Fibroblast of the aortic adventitia (primary cell): ENCODE results near the gene CFAP251. TPM values are rescaled to one million over a fixed set of nuclear protein-coding genes. Genes with fewer than 3 reads are reported as not detected.

Source experiments
- DNase-seq: peaks from one replicate; pipeline ENCODE4 v3.0.0-alpha.2; 2010; ENCODE audit warnings: low read depth
- H3K4me3 ChIP-seq: 2 replicates; pipeline ENCODE4 v1.5.1; 2011; ENCODE audit warnings: low read depth, mild to moderate bottlenecking, control low read depth, low read length, moderate library complexity
- total RNA-seq: library from RNA; depleted of rRNA; stranded (reverse); fragments of >200 nt; gene quantifications from 2 replicates; pipeline ENCODE4 v1.2.3, GENCODE V29; 2012; ENCODE audit warnings: low replicate concordance
- TF ChIP-seq, protein P1 (sequence below): IDR thresholded peaks from 2 replicates; pipeline ENCODE4 v1.5.1; 2011; ENCODE audit warnings: mild to moderate bottlenecking, low read length, control low read depth, inconsistent platforms; ENCODE audit not compliant: insufficient read depth

CFAP251 gene
- total RNA-seq, 1 donor, result 8.8 TPM

GRCh38 chr12:121932914-121933521 lies 14.6 kb downstream of the CFAP251 start:
- DNase-seq, result no peak
- TF ChIP-seq, protein P1, sequence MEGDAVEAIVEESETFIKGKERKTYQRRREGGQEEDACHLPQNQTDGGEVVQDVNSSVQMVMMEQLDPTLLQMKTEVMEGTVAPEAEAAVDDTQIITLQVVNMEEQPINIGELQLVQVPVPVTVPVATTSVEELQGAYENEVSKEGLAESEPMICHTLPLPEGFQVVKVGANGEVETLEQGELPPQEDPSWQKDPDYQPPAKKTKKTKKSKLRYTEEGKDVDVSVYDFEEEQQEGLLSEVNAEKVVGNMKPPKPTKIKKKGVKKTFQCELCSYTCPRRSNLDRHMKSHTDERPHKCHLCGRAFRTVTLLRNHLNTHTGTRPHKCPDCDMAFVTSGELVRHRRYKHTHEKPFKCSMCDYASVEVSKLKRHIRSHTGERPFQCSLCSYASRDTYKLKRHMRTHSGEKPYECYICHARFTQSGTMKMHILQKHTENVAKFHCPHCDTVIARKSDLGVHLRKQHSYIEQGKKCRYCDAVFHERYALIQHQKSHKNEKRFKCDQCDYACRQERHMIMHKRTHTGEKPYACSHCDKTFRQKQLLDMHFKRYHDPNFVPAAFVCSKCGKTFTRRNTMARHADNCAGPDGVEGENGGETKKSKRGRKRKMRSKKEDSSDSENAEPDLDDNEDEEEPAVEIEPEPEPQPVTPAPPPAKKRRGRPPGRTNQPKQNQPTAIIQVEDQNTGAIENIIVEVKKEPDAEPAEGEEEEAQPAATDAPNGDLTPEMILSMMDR, result no peak
- no peak overlapping the region for H3K4me3 ChIP-seq

DNA sequence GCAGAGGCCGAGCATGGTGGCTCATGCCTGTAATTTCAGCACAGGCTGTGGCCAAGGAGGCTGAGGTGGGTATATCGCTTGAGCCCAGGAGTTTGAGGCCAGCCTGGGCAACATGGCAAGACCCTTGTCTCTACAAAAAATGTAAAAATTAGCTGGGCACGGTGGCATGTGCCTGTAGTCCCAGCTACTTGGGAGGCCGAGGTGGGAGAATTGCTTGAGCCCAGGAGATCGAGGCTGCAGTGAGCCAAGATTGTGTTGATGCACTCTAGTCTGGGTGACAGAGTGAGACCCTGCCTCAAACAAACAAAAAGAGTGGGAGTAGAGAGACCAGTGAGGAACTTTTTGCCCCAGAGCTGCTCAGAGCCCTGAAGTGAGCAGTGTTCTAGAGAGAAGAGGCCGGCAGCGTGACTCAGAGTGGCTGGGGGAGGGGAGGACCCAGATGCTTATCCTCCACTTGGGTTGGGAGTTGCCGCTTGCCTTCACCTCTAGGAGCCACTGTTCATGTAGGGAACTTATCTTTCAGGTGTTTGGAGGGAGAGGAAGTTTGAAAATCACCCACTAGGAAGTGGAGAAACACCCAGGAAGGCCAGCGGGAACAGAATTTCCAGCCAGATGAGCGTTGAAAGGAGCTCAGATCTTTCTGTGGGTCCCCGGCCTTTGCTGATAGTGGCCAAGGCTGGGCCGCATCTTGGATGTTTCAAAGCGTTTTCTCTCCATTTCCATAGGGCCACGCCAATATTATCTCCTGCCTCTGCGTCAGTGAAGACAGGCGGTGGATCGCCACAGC lies 15.3 kb downstream of the CFAP251 start:
- DNase-seq, result no peak
- TF ChIP-seq, protein P1, result no peak
- no peak overlapping the region for H3K4me3 ChIP-seq

DNA sequence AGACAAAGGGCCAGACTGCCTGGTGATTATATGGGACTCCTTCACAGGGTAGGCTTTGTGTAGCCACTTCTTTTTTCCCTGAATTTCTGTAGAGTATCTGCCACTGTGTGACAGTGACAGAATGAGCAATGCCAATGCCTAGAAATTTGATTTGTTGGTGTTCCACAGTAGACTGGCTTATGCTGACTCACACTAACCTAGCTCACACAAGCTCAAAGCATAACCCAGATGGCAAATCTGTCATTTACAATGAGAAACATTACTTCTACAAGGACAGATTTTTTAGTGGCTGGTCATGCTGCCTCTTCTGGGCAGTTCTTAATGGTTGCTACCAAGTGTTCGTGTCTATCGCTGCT lies 15.9 kb downstream of the CFAP251 start:
- TF ChIP-seq, protein P1, result no peak
- H3K4me3 ChIP-seq, result no peak overlapping the region
- DNase-seq, result no peak

- DNase-seq, result no peak
- no peak overlapping the region for H3K4me3 ChIP-seq
- TF ChIP-seq, protein P1, result no peak
Observed at GRCh38 chr12:121937654-121938053, 19.3 kb downstream of the CFAP251 start.

GRCh38 chr12:121939186-121939585 lies 20.8 kb downstream of the CFAP251 start:
- H3K4me3 ChIP-seq, result no peak overlapping the region
- no peak for DNase-seq
- TF ChIP-seq, protein P1, result no peak

GRCh38 chr12:121939992-121940766 lies 21.8 kb downstream of the CFAP251 start:
- TF ChIP-seq, protein P1, result no peak
- DNase-seq, result no peak

More at GRCh38 chr12:121939992-121940766, 21.8 kb downstream of the CFAP251 start:
- H3K4me3 ChIP-seq, result no peak overlapping the region
